NCI-H2171 treated with DMSO at 0.1 percent for 48 hours (cell line): ENCODE measurements around the gene PPIE.

ENCODE experiments used
- DNase-seq: peaks from one replicate; lab custom pipeline; 2025; lab: John Stamatoyannopoulos, UW

Gene PPIE

DNA sequence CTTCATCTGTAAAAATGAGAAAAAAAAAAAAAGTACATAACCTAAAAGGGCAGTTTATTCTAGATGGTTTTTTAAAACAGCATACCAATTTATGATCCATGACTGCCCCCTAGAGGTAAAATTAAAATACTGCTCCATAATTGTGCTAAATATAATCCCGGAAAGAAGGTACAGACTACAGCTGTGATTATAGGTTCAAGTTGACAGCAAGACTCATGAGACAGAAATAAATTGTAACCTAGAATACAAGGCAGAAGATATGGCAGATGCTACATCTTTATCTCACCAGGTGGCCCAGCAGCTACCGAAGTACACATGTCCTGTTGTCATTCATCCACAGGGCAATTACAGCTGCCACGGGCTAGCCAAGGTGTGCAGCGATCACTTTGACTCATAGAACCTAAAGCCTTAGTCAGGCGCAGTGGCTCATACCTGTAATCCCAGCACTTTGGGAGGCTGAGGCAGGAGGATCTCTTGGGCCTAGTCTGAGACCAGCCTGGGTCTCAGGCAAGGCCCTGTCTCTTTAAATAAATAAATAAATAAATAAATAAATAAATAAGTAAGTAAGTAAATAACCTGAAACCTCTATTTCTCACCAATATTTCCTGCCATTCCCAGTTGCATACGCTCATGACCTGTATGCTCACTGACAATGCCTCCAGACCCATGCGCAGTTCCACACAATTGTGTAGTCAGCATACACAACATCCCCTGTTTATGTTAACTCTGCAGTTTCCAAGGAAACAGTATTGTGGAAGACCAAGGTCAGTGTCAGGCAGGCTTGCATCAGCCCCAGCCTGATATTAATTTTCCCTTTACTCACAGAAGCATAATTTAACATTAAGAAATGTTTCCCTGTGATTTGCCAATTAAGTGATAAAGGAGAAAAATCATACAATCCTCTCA is 18.3 kb upstream of the PPIE start:
- DNase-seq, result peak; percentile 84

DNA sequence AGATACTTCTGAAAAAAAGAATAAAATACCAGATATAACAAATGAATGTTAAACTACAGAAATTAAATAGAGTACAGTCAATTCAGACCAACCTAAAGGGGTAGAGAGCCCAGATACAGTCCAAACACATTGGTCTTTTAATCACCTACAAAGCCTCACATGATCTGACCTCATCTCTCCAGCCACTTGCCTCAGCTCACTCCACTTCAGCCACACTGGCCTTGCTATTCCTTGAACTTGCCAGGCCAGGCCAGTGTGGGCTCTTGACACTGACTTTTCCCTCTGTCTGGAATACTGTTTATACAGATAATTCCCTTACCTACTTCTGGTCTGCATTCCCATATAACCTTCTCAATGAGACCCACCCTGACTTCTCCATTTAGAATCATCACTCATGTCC is 17.0 kb upstream of the PPIE start:
- DNase-seq, result no peak

DNA sequence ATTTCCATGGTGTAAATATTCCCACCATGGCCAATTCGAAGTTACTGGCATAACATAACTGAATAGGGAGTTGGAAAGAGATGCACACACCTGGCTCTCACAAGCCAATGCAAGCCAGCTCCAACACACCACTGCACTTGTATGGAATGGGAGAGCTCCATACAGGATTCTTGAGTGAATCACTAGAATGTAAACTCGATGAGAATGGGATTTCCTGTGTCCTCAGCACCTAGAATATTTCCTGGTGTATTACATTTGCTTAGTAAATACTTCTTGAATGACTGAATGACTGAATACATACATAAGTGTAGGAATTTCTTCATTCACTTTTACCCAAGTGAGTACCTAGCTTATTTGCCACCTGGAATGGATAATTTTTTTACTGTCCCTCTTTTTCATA is 16.2 kb upstream of the PPIE start:
- DNase-seq, result no peak

DNA sequence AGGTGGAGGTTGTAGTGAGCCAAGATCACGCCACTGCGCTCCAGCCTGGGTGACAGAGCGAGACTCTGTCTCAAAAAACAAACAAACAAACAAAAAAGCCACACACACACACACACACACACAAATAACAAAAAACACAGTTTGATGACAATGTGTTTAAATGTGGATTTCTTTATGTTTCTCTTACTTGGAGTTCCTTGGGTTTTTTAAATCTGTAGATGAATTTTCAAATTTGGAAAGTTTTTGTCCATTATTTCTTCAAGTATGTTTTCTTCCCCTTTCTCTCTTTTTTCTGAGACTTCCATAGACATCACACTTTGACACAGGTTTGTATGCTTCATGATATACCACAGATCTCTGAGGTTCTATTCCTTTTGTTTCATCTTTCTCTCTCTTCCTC is 12.1 kb upstream of the PPIE start:
- DNase-seq, result no peak

DNA sequence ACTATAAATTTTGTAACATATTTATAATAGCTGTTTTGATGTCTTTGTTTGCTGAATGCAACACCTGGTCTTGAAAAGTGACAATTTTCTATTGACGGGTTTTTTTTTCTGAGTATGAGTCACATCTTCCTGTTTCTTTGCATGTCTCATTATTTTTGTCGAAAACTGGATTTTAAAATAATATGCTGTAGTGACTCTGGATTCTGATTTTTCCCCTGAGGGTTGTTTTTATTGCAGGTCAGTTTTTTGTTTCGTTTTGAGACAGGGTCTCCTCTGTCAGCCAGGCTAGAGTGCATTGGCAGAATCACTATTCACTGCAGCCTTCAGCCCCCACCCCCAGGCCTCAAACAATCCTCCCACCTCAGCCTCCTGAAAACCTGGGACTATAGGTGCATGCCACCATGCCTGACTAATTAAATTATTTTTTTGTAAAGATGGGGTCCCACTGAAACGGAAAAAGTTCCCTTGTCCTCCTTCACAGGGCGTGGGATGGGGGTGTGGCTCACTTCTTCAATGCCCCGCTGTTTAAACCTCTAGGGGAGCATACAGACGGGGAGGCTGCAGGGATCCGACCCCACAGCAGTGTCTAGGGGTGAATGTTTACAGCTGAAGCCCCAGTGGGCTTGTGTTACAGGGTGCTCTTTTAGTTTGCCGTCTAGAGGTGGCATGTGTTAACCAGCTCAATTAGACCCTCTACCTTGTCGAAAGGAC is 11.3 kb upstream of the PPIE start:
- DNase-seq, result no peak

DNA sequence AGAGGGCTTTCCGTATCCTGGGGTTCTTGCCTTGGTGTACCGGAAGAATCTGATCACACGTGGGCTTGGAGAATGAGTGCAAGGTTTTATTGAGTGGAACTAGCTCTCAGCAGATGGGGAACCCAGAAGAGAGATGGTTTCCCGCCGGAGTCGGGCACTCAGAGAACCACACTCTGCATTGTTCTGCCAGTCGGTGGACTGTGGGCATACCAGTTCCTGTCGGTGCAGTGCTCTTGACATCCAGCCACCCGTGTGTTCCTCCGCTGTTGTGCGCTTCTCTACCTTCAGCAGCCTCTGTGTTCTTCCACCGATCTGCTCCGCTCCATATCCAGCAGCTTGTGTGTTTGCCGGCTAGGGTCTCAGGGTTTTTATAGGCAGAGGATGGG is 10.8 kb upstream of the PPIE start:
- DNase-seq, result peak; percentile 6

DNA sequence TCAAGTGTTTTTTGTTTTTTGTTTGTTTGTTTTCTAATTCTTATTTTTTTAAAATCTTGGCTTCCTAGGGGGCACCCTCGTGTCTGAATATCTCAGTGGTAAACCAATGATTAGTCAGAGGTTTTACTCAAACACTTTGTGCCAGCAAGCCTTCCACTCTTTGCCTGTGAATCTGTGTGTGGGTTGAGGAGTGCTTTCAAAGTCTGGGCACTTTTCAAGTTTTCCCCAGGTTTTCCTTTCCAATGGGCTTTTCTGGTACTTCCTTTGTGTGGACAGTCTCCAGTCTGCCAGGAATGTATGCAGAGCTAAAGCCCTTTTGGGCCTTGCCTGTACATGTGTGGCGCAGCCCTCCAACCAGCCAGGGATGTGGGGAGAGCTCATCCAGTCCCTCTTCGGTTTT is 9.7 kb upstream of the PPIE start:
- no peak for DNase-seq

DNA sequence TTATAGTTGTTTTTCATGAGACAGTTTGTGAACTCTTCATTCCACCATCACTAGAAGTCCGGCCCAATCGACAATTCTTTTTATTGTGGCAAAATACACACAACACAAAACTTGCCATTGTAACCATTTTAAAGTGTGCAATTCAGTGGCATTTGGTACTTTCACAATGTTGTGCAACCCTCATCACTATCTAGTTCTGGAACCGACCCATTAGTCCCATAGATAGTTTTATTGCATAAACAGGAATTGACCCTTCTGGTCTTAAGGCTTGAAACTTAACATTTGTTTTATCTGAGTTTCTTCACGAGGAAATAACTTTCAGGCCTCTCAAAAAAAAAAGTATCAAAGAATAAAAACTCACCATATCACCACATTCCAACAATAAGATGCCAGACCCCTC is 8.8 kb upstream of the PPIE start:
- DNase-seq, result no peak

DNA sequence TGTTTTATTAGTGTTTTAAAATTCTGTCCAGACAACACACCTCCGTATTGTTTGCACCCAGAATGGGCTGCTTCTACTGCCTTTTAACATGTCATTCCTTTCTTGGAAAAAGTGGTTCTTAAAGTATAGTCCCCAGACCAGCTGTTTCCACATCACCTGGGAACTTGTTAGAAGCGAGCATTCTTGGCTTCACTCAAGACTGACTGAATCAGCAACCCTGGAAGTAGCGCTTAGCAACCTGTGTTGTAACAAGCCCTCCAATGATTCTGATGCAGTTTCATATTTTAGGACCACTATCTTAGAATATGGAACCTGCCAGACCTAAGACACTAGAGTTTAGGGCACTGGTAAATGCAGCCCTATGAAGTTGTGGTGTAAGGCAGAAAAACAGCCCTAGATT is 6.0 kb upstream of the PPIE start:
- no peak for DNase-seq

DNA sequence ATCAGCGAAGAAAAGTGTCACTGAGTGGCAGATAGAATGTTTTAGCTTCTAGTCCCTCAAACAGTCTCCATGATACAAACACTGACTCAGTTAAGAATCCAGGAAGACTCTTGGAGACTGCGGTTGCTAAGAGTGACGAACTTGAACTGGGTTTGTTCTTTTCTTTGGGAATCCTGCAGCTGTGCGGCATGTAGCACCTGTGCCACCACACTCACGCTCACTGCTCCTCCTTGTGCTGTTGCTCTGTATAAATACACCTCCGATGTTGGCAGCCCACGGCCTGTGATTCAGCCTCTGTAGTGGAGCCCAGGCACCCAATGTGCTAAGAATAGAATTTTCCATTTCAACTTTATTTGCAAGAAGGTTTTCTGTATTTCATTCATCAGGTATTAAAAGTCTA is 5.5 kb upstream of the PPIE start:
- DNase-seq, result no peak

DNA sequence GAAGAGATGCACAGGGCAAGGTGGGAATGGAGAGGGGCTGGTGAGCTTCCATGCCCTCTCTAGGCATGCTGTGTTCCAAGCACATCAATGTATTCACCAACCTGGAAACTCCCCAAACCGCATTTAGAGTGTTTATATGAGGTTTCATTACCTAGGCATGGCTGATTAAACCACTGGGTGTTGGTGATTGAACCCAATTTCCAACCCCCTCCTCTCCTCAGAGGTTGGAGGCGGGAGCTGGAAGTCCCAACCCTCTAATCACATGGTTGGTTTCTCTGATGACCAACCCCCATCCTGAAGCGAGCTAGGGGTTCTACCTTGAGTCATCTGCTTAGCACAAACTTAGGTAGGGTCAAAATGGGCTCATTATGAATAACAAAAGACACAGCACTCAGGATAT is 3.0 kb upstream of the PPIE start:
- DNase-seq, result no peak

DNA sequence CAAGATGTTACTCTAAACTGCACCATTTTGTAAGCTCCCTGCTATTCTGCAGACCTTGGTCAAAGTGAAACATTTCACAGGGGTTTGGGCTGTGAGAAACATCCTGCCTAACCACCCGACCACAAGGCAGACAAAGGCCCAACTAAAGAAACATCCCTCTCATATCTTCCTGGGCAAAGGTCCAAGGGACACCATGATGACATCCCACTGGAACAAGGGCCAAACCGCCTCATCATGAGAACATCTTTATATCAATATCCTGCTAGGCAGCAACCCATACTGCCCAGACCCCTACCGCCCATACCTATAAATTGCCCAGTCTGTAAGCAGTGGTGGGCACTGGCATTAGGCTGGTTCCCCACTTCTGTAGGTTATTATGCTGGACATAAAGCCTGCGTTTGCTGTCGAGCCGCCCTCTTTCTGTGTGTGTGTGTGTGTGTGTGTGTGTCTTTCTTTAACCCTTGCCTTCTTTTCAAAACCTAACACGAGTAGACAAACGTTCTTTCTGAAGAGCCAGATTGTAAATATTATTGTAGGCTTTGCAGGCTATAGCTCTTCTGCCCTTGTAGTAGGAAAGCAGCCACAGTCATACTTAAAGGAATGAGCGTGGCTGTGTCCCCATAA is 1.0 kb upstream of the PPIE start:
- DNase-seq, result no peak

DNA sequence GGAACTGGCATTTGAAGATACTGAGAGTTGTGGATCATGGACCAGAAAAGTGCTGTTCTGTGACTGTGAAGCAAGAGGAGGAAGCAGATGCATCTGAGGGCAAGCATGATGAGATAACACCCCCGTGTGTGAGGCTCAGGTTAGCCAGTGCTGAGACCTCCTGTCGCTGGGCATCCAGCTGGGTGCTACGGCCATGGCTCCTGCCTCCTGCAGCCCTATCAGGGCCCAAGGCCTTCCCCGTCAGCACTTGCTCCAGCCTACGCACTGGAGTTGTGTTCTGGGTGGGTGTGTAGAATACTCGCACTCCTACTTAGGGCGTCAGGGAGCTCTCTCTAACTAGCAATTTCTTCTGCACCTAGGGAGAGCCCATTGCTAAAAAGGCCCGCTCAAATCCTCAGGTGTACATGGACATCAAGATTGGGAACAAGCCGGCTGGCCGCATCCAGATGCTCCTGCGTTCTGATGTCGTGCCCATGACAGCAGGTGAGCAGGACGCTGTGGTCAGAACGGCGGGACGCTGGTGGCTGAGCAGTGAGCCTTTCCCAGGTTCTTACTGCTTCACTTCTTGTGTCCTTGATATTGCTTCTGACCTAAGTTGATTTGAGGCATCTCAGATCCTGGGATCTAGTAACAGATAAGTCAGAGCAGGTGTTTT is 6.5 kb downstream of the PPIE start:
- no peak for DNase-seq

DNA sequence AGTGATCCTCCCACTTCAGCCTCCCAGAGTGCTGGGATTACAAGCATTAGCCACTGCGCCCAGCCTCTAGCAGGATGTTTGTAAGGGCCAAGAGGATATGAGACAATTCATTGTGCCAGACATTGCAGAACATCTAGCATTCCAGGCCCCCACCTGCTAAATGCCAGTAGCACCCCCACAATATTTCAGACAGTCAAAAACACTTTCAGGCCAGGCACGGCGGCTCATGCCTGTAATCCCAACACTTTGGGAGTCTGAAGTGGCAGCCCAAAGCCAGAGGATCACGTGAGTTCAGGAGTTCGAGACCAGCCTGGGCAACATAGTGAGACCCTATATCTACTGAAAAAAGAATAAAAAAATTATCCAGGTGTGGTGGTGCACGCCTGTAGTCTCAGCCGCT is 12.9 kb downstream of the PPIE start:
- DNase-seq, result no peak

DNA sequence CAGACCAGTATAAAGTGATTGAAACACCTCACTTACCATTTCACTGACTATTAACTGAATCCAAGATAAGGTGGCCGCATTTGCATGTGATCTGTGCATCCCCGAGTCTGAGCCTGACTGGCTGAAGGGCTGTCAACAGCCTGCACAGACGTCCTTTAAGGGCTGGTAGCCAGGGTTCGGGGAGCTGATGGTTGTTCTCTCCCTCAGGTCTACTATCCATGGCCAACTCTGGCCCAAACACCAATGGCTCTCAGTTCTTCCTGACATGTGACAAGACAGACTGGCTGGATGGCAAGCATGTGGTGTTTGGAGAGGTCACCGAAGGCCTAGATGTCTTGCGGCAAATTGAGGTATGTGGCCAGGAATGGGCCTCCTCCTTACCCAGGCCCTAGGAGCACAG is 14.0 kb downstream of the PPIE start:
- no peak for DNase-seq

DNA sequence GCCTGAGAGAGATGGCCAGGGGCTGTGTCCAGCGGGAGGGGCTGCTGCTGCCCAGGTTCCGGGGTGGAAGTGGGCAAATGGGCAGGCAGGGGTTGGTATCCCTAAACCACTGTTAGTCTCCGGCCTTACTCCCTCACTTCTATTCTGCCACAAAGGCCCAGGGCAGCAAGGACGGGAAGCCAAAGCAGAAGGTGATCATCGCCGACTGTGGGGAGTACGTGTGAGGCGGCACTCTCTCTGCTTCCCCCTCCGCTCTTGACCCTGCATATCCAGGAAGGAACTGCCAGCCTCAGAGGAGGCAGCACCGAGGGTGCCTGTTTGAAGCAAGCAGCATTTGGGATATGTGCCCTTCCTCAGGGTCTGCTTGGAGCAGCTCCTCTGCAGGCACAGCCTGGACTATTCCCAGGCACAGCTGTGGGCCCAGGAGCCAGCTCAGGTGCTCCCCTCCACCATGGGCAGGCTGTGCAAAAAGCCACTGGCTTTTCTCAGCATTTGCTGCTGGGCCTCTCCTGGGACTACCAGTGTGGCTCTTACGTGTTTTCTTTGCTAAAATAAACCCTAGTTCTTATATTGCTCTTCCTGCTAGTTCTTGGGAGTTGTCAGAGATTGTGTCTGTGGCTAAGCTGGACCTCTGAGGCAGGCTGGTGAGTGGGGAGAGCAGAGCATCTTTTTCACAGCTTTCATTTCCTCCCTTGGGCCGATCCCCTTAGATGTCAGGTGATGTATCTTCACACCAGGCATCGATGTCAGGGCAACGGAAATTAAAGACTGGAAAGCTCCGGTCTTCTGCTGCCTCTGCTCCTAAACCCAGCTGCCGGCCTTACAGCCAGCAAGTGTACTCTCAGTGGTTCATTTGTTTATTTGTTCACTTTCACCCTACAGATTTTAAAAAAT is 14.7 kb downstream of the PPIE start:
- no peak for DNase-seq

DNA sequence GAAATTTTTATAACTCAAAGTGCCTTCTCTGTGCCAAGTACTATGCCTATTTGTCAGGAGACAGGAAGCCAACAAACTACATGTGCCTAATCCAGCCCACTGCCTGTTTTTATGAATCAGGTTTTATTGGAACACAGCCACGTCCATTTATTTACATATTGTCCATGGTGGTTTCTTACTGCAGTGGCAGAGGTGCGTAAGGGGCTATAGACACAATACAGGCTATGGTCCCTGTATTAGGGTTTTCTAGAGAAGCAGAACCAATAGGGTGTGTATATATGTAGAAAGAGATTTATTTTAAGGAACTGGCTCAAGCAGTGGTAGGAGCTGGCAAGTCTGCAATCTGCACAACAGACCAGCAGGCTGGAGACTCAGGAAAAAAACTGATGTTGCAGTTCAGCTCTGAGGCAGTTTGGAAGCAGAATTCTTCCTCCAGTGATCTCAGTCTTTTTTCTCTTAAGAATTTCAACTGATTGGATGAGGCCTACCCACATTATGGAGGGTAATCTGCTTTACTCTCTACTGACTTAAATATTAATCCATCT is 15.4 kb downstream of the PPIE start:
- DNase-seq, result no peak

DNA sequence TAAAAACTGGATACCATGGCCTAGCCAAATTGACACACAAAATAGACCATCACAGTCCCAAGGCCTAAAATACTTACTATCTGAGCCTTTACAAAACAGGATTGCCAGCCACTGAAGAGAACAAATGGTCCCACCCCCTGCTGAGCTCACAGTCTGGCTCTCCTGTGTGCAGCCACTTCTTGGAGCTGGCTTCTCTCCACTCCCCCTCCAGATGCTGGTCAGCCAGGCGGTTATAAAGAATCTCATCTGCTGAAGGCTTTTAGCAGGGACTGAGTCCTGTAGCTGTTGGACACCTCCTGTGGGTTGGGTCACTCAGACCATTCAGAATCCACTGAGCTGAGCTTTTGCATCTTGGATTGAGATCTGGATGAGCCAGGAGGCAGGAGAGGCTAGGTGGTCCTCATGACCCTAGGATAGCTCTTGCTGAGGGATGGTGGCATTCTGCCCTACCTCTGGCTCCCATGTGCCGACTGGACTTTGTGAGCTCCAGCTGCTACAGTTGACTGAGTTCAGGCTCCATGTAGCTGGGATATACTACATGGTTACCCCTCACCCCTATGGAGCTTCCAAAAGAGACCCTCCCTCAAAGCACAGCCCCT is 16.3 kb downstream of the PPIE start:
- DNase-seq, result peak; percentile 25

DNA sequence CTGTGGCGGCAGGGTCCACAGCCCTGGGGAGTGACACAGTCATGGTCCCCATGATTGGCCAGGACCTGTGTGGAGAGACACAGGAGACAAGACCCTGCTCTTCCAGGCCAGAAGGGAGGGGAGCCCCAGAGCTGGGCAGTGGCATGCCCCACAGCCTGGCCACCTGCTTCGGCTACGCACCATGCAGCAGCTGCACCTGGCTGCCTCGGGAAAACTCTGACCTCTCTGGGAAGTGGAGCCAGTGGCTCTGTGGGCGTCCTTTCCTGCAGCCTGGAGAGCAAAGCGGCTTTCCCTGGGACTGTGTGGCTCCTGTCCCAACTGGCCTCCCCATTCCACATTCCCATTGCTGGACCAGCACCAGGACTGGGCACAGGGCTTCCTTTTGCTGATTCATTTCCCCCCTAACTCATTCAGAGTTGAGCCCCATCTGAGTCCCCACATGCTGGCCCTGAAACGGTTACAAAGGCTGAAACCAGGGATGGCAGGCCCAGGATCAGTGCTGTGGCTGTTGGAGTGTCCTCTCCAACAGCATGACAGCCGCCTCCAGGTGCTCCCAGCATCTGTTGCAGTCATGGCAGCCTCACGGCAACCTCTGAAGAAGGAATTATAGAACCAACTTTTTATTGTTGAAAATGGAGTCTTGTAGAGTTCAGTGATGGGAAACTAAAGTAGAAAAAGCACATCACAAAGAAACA is 17.4 kb downstream of the PPIE start:
- no peak for DNase-seq

DNA sequence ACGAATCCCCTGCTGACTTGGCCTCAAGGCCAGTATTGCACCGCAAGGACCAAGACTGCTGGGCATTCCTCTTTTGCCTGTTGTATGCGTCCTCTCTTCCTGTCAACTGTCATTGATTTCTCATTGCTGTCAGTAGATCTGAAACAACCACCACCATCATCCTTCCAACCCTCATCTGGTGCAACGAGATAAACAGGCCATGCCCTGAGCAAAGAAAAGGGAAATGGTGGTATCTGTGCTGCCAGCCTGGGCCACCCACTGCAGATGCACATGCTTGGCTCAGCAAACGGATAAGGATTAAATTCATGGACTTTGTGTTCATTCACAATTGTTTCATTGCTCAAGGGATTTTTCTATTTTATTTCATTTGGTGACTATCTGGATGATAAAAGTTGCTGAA is 18.8 kb downstream of the PPIE start:
- no peak for DNase-seq
